Mesendoderm (in vitro differentiated cells): ENCODE data around the gene NAP1L4.
"Not testable (repeated sequence)": the region's sequence is repeated elsewhere in the genome, so short reads cannot be mapped to it uniquely, and the experiment has no call there.

Experiments
- DNase-seq: peaks from one replicate; pipeline ENCODE4 v3.0.0; 2013
- H2AK5ac ChIP-seq: 2 replicates; pipeline ENCODE4 v1.6.1; 2013; ENCODE audit warnings: low read length, inconsistent platforms
- H2BK120ac ChIP-seq: 2 replicates; pipeline ENCODE4 v1.6.1; 2013; ENCODE audit warnings: low read depth, mild to moderate bottlenecking, low read length, moderate library complexity, mixed read lengths
- H2BK15ac ChIP-seq: replicated peaks from 2 replicates; pipeline ENCODE4 v1.6.1; 2013; ENCODE audit warnings: low read depth, mild to moderate bottlenecking, moderate library complexity
- H2BK5ac ChIP-seq: 2 replicates; pipeline ENCODE4 v1.6.1; 2013; ENCODE audit warnings: low read length, inconsistent platforms
- H3K18ac ChIP-seq: 2 replicates; pipeline ENCODE4 v1.6.1; 2013; ENCODE audit warnings: mild to moderate bottlenecking, low read length, mixed read lengths
- H3K23ac ChIP-seq: one replicate; pipeline ENCODE4 v1.6.1; 2013; ENCODE audit warnings: low read length
- H3K27ac ChIP-seq: 2 replicates; pipeline ENCODE4 v1.5.1; 2013; ENCODE audit warnings: low read depth, mild to moderate bottlenecking, inconsistent platforms, low read length, moderate library complexity
- H3K27me3 ChIP-seq: 2 replicates; pipeline ENCODE4 v1.6.1; 2013; ENCODE audit warnings: low read length, control low read depth, mild to moderate bottlenecking, inconsistent platforms; ENCODE audit not compliant: insufficient read depth, poor library complexity
- H3K36me3 ChIP-seq: 2 replicates; pipeline ENCODE4 v1.6.1; 2013; ENCODE audit warnings: low read length, inconsistent platforms; ENCODE audit not compliant: control insufficient read depth, insufficient read depth
- H3K4ac ChIP-seq: one replicate; pipeline ENCODE4 v1.6.1; 2013; ENCODE audit warnings: low read depth, mild to moderate bottlenecking, low read length, moderate library complexity
- H3K4me1 ChIP-seq: 2 replicates; pipeline ENCODE4 v1.6.1; 2013; ENCODE audit warnings: low read depth, low read length, inconsistent platforms; ENCODE audit not compliant: control insufficient read depth
- H3K4me2 ChIP-seq: 2 replicates; pipeline ENCODE4 v1.6.1; 2013; ENCODE audit warnings: low read length
- H3K4me3 ChIP-seq: 2 replicates; pipeline ENCODE4 v1.5.1; 2013; ENCODE audit warnings: mild to moderate bottlenecking, low read length
- H3K56ac ChIP-seq: one replicate; pipeline ENCODE4 v1.6.1; 2013; ENCODE audit warnings: low read length
- H3K79me1 ChIP-seq: 2 replicates; pipeline ENCODE4 v1.6.1; 2013; ENCODE audit warnings: low read length, inconsistent platforms
- H3K79me2 ChIP-seq: 2 replicates; pipeline ENCODE4 v1.6.1; 2013; ENCODE audit warnings: mild to moderate bottlenecking, low read length; ENCODE audit not compliant: control insufficient read depth, insufficient read depth
- H3K9ac ChIP-seq: 2 replicates; pipeline ENCODE4 v1.6.1; 2013; ENCODE audit warnings: low read length, inconsistent platforms
- H4K5ac ChIP-seq: one replicate; pipeline ENCODE4 v1.6.1; 2013; ENCODE audit warnings: low read length
- H4K8ac ChIP-seq: one replicate; pipeline ENCODE4 v1.6.1; 2013; ENCODE audit warnings: low read depth, mild to moderate bottlenecking, control low read depth, low read length, moderate library complexity
- WGBS: extraction: QIAGEN DNeasy Blood & Tissue Kit; methylation state at CpG from one replicate; pipeline ENCODE4 v1.1.7; 2013; ENCODE audit warnings: low lambda C conversion rate, missing lambda C conversion rate; ENCODE audit not compliant: insufficient coverage; ENCODE audit errors: extremely low coverage; 5-methylcytosine and 5-hydroxymethylcytosine counted together

NAP1L4 gene

GRCh38 chr11:2905299-2905698 is 86.8 kb downstream of the NAP1L4 start:
- not testable (repeated sequence) for H3K36me3 ChIP-seq

GRCh38 chr11:2904153-2905052 is 87.7 kb downstream of the NAP1L4 start:
- H2BK120ac ChIP-seq = no peak overlapping the region
- no peak overlapping the region for H3K23ac ChIP-seq
- H2BK15ac ChIP-seq = no peak overlapping the region
- no peaks in the 10 kb centered on the region for H3K79me2 ChIP-seq
- H3K18ac ChIP-seq = no peak overlapping the region
- H3K56ac ChIP-seq = no peak overlapping the region
- WGBS = no CpG with 5 or more reads among the region's 21 CpGs
- no peaks in the 10 kb centered on the region for H3K79me1 ChIP-seq
- H2AK5ac ChIP-seq = no peak overlapping the region
- H3K4me3 ChIP-seq = no peak overlapping the region
- H3K27me3 ChIP-seq = no peaks in the 10 kb centered on the region
- no peak overlapping the region for H3K4ac ChIP-seq
- H3K4me2 ChIP-seq = no peak overlapping the region
- no peak overlapping the region for H4K8ac ChIP-seq
- DNase-seq = no peak
- H2BK5ac ChIP-seq = no peak overlapping the region
- H3K27ac ChIP-seq = no peak overlapping the region
- H4K5ac ChIP-seq = no peak overlapping the region
- no peaks in the 10 kb centered on the region for H3K36me3 ChIP-seq
- H3K9ac ChIP-seq = no peak overlapping the region
- no peaks in the 10 kb centered on the region for H3K4me1 ChIP-seq

More at GRCh38 chr11:2905299-2905698, 86.8 kb downstream of the NAP1L4 start:
- not testable (repeated sequence) for H3K9ac ChIP-seq, H3K4me3 ChIP-seq, H4K5ac ChIP-seq, H2BK120ac ChIP-seq, H4K8ac ChIP-seq, H3K27ac ChIP-seq, H3K79me2 ChIP-seq, H3K4me1 ChIP-seq, H2BK5ac ChIP-seq, H3K56ac ChIP-seq, DNase-seq, H3K79me1 ChIP-seq, H3K27me3 ChIP-seq, H3K18ac ChIP-seq, H2AK5ac ChIP-seq, H3K23ac ChIP-seq, H2BK15ac ChIP-seq, H3K4ac ChIP-seq, H3K4me2 ChIP-seq
- WGBS = no CpG with 5 or more reads among the region's 7 CpGs

- no peaks in the 10 kb centered on the region for H3K79me2 ChIP-seq
- no peak overlapping the region for H4K5ac ChIP-seq
- WGBS = no CpG with 5 or more reads among the region's 7 CpGs
- H3K27me3 ChIP-seq = no peaks in the 10 kb centered on the region
- H3K4me3 ChIP-seq = no peak overlapping the region
- no peak overlapping the region for H4K8ac ChIP-seq
- DNase-seq = no peak
- no peak overlapping the region for H3K27ac ChIP-seq
- no peaks in the 10 kb centered on the region for H3K36me3 ChIP-seq
- no peak overlapping the region for H3K4me2 ChIP-seq
- no peaks in the 10 kb centered on the region for H3K79me1 ChIP-seq
- no peaks in the 10 kb centered on the region for H3K4me1 ChIP-seq
- H3K56ac ChIP-seq = no peak overlapping the region
- H2BK15ac ChIP-seq = no peak overlapping the region
- H2BK5ac ChIP-seq = no peak overlapping the region
- no peak overlapping the region for H3K18ac ChIP-seq
- no peak overlapping the region for H2AK5ac ChIP-seq
- H3K9ac ChIP-seq = no peak overlapping the region
- H3K23ac ChIP-seq = no peak overlapping the region
- H2BK120ac ChIP-seq = no peak overlapping the region
- H3K4ac ChIP-seq = no peak overlapping the region
Measured at GRCh38 chr11:2903672-2904011, 88.5 kb downstream of the NAP1L4 start.

GRCh38 chr11:2902784-2903671 is 89.1 kb downstream of the NAP1L4 start:
- H3K18ac ChIP-seq = no peak overlapping the region
- H4K5ac ChIP-seq = no peak overlapping the region
- H3K27me3 ChIP-seq = no peaks in the 10 kb centered on the region
- H4K8ac ChIP-seq = no peak overlapping the region
- no peak overlapping the region for H3K23ac ChIP-seq
- H3K56ac ChIP-seq = peak overlapping the region; percentile 92
- H3K79me1 ChIP-seq = no peaks in the 10 kb centered on the region
- no peak overlapping the region for H2BK5ac ChIP-seq
- peak overlapping the region; percentile 79 for H3K4me2 ChIP-seq
- H3K9ac ChIP-seq = peak overlapping the region; percentile 79
- no peak overlapping the region for H3K27ac ChIP-seq
- H2AK5ac ChIP-seq = no peak overlapping the region
- no peak overlapping the region for H3K4ac ChIP-seq
- no peak overlapping the region for H2BK120ac ChIP-seq
- WGBS = no CpG with 5 or more reads among the region's 23 CpGs
- H3K36me3 ChIP-seq = no peaks in the 10 kb centered on the region
- H3K4me1 ChIP-seq = no peaks in the 10 kb centered on the region
- no peak overlapping the region for H3K4me3 ChIP-seq
- H3K79me2 ChIP-seq = no peaks in the 10 kb centered on the region
- DNase-seq = peak; percentile 44
- H2BK15ac ChIP-seq = no peak overlapping the region

- Histone ChIP-seq H4K8ac (no peak overlapping the region), H3K4me2 (peak overlapping the region; percentile 79), H3K79me1 (no peaks in the 10 kb centered on the region), H4K5ac (no peak overlapping the region), H3K27me3 (no peaks in the 10 kb centered on the region), H3K36me3 (no peaks in the 10 kb centered on the region), H2BK5ac (no peak overlapping the region), H3K79me2 (no peaks in the 10 kb centered on the region), H3K27ac (no peak overlapping the region), H3K18ac (peak overlapping the region; percentile 35), H3K56ac (peak overlapping the region; percentile 92), H3K23ac (no peak overlapping the region), H3K4me1 (no peaks in the 10 kb centered on the region), H2BK15ac (no peak overlapping the region), H2BK120ac (no peak overlapping the region), H2AK5ac (no peak overlapping the region), H3K4ac (no peak overlapping the region), H3K9ac (peak overlapping the region; percentile 79), H3K4me3 (peak overlapping the region; percentile 67)
- DNase-seq = peak; percentile 95
- no CpG with 5 or more reads among the region's 58 CpGs for WGBS
Measured at GRCh38 chr11:2901854-2902783, 90.0 kb downstream of the NAP1L4 start.
